Mammary epithelial cell (primary cell): ENCODE data around the gene LRRC9.

ENCODE experiments used
- EZH2 ChIP-seq: IDR thresholded peaks from 2 replicates; pipeline ENCODE4 v1.6.1; 2012; ENCODE audit warnings: low read length, inconsistent platforms, borderline replicate concordance
- TF ChIP-seq, protein P1 (sequence below), 2 donors: IDR thresholded peaks in 1 of 2; conservative IDR thresholded peaks in 1 of 2; 2 replicates each; pipeline ENCODE4 v1.5.1; 2011 to 2012; ENCODE audit warnings: inconsistent platforms in 2 of 2, low read length in 2 of 2, mild to moderate bottlenecking in 2 of 2, control low read depth in 1 of 2, low read depth in 1 of 2; ENCODE audit not compliant: insufficient read depth in 1 of 2; ENCODE audit errors: extremely low read depth in 1 of 2

DNA sequence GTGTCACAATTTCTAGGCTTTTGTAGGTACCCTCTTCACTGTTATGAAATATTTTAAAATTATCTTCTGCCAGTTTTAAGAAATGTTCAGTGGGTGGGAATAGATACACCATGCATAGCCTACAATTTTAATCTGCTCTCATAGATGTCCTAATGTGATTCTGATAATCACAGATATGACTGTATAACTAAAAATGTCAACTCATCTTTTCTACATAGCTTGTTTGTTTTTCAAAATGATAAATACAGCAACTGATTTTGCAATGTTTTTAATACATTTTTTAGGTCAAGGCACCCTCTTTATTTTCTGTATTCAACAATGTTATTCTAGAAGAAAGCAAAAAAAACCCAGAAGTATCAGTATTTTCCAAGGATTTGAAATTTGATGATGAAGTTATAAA lies 61.6 kb downstream of the LRRC9 start:
- TF ChIP-seq, protein P1, sequence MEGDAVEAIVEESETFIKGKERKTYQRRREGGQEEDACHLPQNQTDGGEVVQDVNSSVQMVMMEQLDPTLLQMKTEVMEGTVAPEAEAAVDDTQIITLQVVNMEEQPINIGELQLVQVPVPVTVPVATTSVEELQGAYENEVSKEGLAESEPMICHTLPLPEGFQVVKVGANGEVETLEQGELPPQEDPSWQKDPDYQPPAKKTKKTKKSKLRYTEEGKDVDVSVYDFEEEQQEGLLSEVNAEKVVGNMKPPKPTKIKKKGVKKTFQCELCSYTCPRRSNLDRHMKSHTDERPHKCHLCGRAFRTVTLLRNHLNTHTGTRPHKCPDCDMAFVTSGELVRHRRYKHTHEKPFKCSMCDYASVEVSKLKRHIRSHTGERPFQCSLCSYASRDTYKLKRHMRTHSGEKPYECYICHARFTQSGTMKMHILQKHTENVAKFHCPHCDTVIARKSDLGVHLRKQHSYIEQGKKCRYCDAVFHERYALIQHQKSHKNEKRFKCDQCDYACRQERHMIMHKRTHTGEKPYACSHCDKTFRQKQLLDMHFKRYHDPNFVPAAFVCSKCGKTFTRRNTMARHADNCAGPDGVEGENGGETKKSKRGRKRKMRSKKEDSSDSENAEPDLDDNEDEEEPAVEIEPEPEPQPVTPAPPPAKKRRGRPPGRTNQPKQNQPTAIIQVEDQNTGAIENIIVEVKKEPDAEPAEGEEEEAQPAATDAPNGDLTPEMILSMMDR (conservative IDR thresholded peaks at IDR 0.05 in 1 of 2, IDR thresholded peaks at IDR 0.05 in 1 of 2; ENCODE audit: extremely low read depth in 1 of 2, insufficient read depth in 1 of 2, low read depth in 1 of 2, low read length in 2 of 2) = no peak
- TF ChIP-seq EZH2 = no peak
